Pancreas (tissue), 10 donors: Measurements from ENCODE around the gene SHROOM3. TPM values are rescaled to one million over a fixed set of nuclear protein-coding genes. Genes with fewer than 3 reads are reported as not detected.

ENCODE experiments used
- ATAC-seq, 4 donors: fragments of 200-7000 bp; cut with Tn5 transposase; one replicate each; pipeline versions ENCODE4 v1.8.0 to v1.9.1; 2020; ENCODE audit warnings: mild to moderate bottlenecking in 4 of 4, moderate library complexity in 4 of 4
- DNase-seq, 6 donors: peaks; one replicate each; pipeline ENCODE4 v3.0.0-alpha.2; 2020
- FAIRE-seq: peaks from 2 replicates; lab custom pipeline; 2012; peaks lifted over from hg19 to GRCh38; lab: Jason Lieb, UNC
- H3K27ac ChIP-seq, 4 donors: fragments of 200-600 bp; sonication (generic); 1 replicate in 3 of 4; 2 replicates in 1 of 4; pipeline versions ENCODE4 v1.5.0 to v1.8.0; 2020
- H3K27me3 ChIP-seq, 4 donors: fragments of 200-600 bp; one replicate each; pipeline ENCODE4 v1.8.0; 2021
- H3K36me3 ChIP-seq, 3 donors: fragments of 200-600 bp; sonication (generic) in 1 of 3; one replicate each; pipeline versions ENCODE4 v1.5.0 to v1.8.0; 2020 to 2021
- H3K4me1 ChIP-seq, 3 donors: fragments of 200-600 bp; one replicate each; pipeline ENCODE4 v1.8.0; 2021
- H3K4me3 ChIP-seq, 4 donors: fragments of 200-600 bp; sonication (generic) in 2 of 4; one replicate each; pipeline versions ENCODE4 v1.5.0 to v1.8.0; 2020 to 2021
- H3K9me3 ChIP-seq, 4 donors: fragments of 200-600 bp; one replicate each; pipeline ENCODE4 v1.8.0; 2021
- CTCF ChIP-seq, 4 donors: fragments of 200-600 bp; sonication (generic) in 3 of 4; IDR thresholded peaks; one replicate each; pipeline versions ENCODE4 v1.5.0 to v1.8.0; 2021; ENCODE audit warnings: antibody characterized with exemption in 4 of 4
- WGBS, 2 donors: extraction: QIAGEN DNeasy Blood & Tissue Kit; methylation state at CpG; one replicate each; pipeline ENCODE4 v1.1.7; 2013; 5-methylcytosine and 5-hydroxymethylcytosine counted together
- intact Hi-C, 3 donors: fragments of 100-400 bp; cut with DNase I; formaldehyde crosslinking; loops; one replicate each; pipeline versions ENCODE4 v1.11.1 to v1.14.2; 2022
- polyA plus RNA-seq, 2 donors: library from polyadenylated mRNA; stranded (reverse); fragments of 200-250 nt; gene quantifications; one replicate each; pipeline ENCODE4 v1.2.3, GENCODE V29; 2013
- total RNA-seq, 6 donors: library from RNA; stranded (reverse); fragmentation: NEBNext Ultra II Directional in 4 of 6; extraction: Animal tissue kit (Norgen Biotek cat#: 25700) in 4 of 6; gene quantifications; one replicate each; pipeline versions ENCODE4 v1.2.1 to v1.2.4, GENCODE V29; 2021 to 2023
- donor health status: healthy with polysubstance abuse.
- donor health status: DM: no; HTN: no; CAD: no; lungs with moderate emphysema.
- donor health status: DM: no; HTN: no; CAD: no.
- donor health status: control.
- donor health status: control.
- donor health status: Bipolar disorder and iron deficiency.
- donor health status: DM: yes; HTN: yes; CAD: no.
- donor health status: DM: no; HTN: no; CAD: no.
- donor health status: DM: no; HTN: no; CAD: no.
- donor health status: DM: yes; HTN: yes; CAD: no.

Gene SHROOM3
- total and polyA plus RNA-seq, 8 donors, result 6.2 to 43.5 (median 17.1) TPM

GRCh38 chr4:76401654-76402053 is 33.4 kb upstream of the SHROOM3 start:
- Histone ChIP-seq H3K4me3 (no peak overlapping the region), H3K27ac (no peak overlapping the region), H3K4me1 (no peaks in the 10 kb centered on the region), H3K36me3 (no peaks in the 10 kb centered on the region), H3K27me3 (no peaks in the 10 kb centered on the region), H3K9me3 (no peaks in the 10 kb centered on the region)
- intact Hi-C loops, result no loop called here
- TF ChIP-seq CTCF (IDR thresholded peaks at IDR 0.05), result no peak
- DNase-seq, result no peak
- 64 to 73% methylated on average over 3 of the region's 3 CpGs for WGBS, 2 donors
- FAIRE-seq, result no peak
- no peak for ATAC-seq

GRCh38 chr4:76406081-76406480 is 28.9 kb upstream of the SHROOM3 start:
- no peak for TF ChIP-seq CTCF (IDR thresholded peaks at IDR 0.05)
- DNase-seq (no peak), ATAC-seq (no peak), FAIRE-seq (no peak)
- H3K9me3 ChIP-seq, result no peaks in the 10 kb centered on the region
- no peaks in the 10 kb centered on the region for H3K36me3 ChIP-seq
- WGBS, 2 donors, result 76 to 78% methylated on average over 5 of the region's 5 CpGs
- H3K27ac ChIP-seq, result no peak overlapping the region
- intact Hi-C loops, result no loop called here
- H3K4me1 ChIP-seq, result no peaks in the 10 kb centered on the region
- H3K27me3 ChIP-seq, result no peaks in the 10 kb centered on the region
- H3K4me3 ChIP-seq, result no peak overlapping the region

- Histone ChIP-seq H3K27me3 (no peaks in the 10 kb centered on the region), H3K9me3 (no peaks in the 10 kb centered on the region), H3K4me3 (no peak overlapping the region), H3K36me3 (no peaks in the 10 kb centered on the region), H3K27ac (no peak overlapping the region), H3K4me1 (no peaks in the 10 kb centered on the region)
- no peak for ATAC-seq
- DNase-seq, result no peak
- 60 to 61% methylated on average over 5 of the region's 5 CpGs for WGBS, 2 donors
- FAIRE-seq, result no peak
- no peak for TF ChIP-seq CTCF (IDR thresholded peaks at IDR 0.05)
- intact Hi-C loops, result no loop called here
These were observed 27.4 kb upstream of the SHROOM3 start for GRCh38 chr4:76407440-76408119.

- no peaks in the 10 kb centered on the region for H3K36me3 ChIP-seq
- H3K9me3 ChIP-seq, result no peaks in the 10 kb centered on the region
- no peak for DNase-seq
- intact Hi-C loops, result no loop called here
- no peak overlapping the region for H3K4me3 ChIP-seq
- WGBS, 2 donors, result 67 to 78% methylated on average over 3 of the region's 3 CpGs
- no peak for TF ChIP-seq CTCF (IDR thresholded peaks at IDR 0.05)
- H3K4me1 ChIP-seq, result no peaks in the 10 kb centered on the region
- no peaks in the 10 kb centered on the region for H3K27me3 ChIP-seq
- no peak overlapping the region for H3K27ac ChIP-seq
- no peak for ATAC-seq
- FAIRE-seq, result no peak
These were observed 24.4 kb upstream of the SHROOM3 start for GRCh38 chr4:76410636-76411035.

- Histone ChIP-seq H3K4me3 (peak overlapping the region; percentile 36 to 69 (median 49)), H3K27me3 (no peaks in the 10 kb centered on the region), H3K9me3 (no peaks in the 10 kb centered on the region), H3K4me1 (no peaks in the 10 kb centered on the region), H3K27ac (no peak overlapping the region), H3K36me3 (no peaks in the 10 kb centered on the region)
- 64 to 67% methylated on average over 18 of the region's 18 CpGs for WGBS, 2 donors
- intact Hi-C loops, result no loop called here
- DNase-seq (peak in 1 of 6 donors; percentile 60), FAIRE-seq (no peak), ATAC-seq (peak; percentile 37 to 53 (median 48))
- TF ChIP-seq CTCF (IDR thresholded peaks at IDR 0.05), result no peak
These were observed 14.8 kb upstream of the SHROOM3 start for GRCh38 chr4:76420188-76420761.
